Measurements from ENCODE around the gene CASP6.

DNA sequence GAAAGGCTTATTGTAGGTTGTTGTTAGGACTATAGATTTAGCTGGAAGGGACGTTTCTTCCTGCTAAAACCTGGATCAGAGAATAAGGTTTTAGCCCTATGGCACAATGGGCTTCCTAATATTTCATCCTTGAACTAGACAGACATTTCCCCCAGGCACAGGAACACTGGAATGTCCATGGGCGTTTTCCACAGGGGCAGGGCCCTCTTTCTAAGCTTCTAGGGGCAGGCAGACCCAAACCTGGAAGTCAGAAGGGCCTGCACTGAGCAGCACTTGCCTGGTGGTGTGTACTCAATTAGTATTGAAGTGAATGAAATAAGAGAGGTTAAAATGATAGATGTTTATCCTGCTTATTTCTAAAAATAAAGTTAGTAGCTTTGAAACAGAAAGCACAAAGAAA, 41.1 kb downstream of the CASP6 start:
- TF ChIP-seq, protein P1, sequence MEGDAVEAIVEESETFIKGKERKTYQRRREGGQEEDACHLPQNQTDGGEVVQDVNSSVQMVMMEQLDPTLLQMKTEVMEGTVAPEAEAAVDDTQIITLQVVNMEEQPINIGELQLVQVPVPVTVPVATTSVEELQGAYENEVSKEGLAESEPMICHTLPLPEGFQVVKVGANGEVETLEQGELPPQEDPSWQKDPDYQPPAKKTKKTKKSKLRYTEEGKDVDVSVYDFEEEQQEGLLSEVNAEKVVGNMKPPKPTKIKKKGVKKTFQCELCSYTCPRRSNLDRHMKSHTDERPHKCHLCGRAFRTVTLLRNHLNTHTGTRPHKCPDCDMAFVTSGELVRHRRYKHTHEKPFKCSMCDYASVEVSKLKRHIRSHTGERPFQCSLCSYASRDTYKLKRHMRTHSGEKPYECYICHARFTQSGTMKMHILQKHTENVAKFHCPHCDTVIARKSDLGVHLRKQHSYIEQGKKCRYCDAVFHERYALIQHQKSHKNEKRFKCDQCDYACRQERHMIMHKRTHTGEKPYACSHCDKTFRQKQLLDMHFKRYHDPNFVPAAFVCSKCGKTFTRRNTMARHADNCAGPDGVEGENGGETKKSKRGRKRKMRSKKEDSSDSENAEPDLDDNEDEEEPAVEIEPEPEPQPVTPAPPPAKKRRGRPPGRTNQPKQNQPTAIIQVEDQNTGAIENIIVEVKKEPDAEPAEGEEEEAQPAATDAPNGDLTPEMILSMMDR (IDR thresholded peaks at IDR 0.05), result no peak
- no peak for TF ChIP-seq POLR2A (IDR thresholded peaks at IDR 0.05)

All from uterus (tissue), 2 donors.